Activated CD8-positive, alpha-beta memory T cell treated with anti-CD3 and anti-CD28 coated beads for 4 hours (primary cell): ENCODE data around the gene CAPRIN1.

Source experiments
- DNase-seq, 2 donors: peaks; one replicate each; pipeline ENCODE4 v3.0.0-alpha.2; 2020; ENCODE audit warnings: low read depth in 2 of 2

The CAPRIN1 gene, protein sequence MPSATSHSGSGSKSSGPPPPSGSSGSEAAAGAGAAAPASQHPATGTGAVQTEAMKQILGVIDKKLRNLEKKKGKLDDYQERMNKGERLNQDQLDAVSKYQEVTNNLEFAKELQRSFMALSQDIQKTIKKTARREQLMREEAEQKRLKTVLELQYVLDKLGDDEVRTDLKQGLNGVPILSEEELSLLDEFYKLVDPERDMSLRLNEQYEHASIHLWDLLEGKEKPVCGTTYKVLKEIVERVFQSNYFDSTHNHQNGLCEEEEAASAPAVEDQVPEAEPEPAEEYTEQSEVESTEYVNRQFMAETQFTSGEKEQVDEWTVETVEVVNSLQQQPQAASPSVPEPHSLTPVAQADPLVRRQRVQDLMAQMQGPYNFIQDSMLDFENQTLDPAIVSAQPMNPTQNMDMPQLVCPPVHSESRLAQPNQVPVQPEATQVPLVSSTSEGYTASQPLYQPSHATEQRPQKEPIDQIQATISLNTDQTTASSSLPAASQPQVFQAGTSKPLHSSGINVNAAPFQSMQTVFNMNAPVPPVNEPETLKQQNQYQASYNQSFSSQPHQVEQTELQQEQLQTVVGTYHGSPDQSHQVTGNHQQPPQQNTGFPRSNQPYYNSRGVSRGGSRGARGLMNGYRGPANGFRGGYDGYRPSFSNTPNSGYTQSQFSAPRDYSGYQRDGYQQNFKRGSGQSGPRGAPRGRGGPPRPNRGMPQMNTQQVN

GRCh38 chr11:34051349-34052035 is at the start of gene CAPRIN1:
Gene CAPRIN1, plus strand, starts transcription at chr11:34051731. Its CDS starts 690 bp downstream, at chr11:34052421.
- DNase-seq = peak; percentile 56 to 68

GRCh38 chr11:34002420-34002819 is 49.1 kb upstream of the CAPRIN1 start:
- DNase-seq = no peak

- no peak for DNase-seq
Observed at GRCh38 chr11:34004236-34004635, 47.3 kb upstream of the CAPRIN1 start.

- DNase-seq = no peak
Observed at GRCh38 chr11:34006876-34007275, 44.7 kb upstream of the CAPRIN1 start.

DNA sequence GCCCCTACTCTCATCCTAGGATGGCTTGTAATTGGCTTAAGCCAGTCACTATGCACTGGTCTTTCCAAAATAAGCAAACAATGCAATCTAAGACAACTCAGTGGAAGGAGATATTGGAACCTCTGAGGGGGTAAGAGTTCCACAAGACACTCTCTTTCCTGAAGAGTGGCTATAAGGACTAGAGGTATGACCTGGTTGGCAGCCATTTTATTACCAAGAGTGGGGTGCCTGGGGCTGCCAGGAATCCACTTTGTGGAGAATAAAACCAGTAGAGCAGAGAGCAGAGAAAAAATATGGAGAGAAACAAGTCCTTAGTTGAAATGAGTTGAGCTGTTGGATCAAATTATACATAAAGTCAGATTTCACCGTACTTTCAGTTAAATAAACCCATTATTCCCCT is 38.8 kb upstream of the CAPRIN1 start:
- DNase-seq = no peak

DNA sequence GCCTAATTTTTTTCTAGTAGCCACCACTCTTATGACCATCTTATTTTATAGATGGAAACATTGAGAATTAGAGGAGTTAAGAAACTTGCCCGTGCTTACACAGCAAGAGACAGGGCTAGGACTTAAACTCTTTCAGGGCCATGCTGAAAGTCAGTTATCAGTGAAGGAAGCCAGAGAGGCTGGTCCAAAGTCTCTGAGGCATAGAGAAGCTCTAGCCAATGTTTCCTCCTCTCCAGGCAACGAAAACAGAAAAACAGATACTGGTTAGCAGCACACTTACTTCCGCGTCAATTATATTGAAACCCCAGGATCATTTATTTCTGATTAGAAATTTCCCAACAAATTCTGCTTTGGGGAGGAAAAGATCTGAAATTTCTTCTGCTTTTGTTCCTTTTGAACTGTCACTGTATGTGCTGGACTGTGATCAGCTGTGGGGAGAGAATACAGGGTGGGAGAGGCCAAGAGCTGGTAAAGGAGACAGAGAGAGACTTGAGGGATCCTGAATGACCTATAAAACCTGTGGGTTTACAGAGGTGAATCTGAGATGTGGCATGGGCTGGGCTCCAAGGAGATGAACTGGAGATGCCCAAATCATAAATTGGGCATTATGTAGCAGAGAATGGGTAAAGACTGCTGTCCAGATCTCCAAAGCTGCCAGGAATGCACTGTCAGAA is 37.5 kb upstream of the CAPRIN1 start:
- DNase-seq = no peak

- DNase-seq = no peak
Observed at GRCh38 chr11:34021977-34022735, 29.4 kb upstream of the CAPRIN1 start.

DNA sequence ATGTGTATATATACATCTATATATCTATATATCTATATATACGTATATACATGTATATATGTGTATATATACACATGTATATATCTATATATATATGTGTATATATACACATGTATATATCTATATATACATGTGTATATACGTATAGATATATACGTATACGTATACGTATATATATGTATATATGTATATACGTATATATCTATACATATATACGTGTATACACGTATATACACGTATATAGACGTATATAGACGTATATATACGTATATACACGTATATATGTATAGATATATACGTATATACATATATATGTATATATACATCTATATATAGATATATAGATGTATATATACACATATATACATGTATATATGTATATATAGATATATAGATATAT is 25.1 kb upstream of the CAPRIN1 start:
- no peak for DNase-seq

- DNase-seq = no peak
Observed at GRCh38 chr11:34027516-34028408, 23.8 kb upstream of the CAPRIN1 start.

GRCh38 chr11:34028425-34028824 is 23.1 kb upstream of the CAPRIN1 start:
- no peak for DNase-seq

DNA sequence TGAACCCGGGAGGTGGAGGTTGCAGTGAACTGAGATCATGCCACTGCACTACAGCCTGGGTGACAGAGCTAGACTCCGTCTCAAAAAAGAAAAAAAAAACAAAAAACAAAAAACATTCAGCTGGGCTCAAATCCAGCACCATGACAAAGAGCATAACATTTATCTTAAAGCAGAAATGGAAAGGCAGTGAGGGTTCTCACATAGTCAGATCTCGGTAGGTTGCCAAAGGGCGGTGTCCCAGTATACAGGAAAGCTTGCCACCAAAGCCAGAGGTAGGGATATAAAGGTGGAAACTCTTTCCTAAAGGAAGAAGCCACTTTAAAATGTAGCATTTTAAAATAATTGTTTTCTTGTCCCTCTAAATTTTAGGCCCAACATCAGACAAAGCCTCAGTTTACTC is 22.4 kb upstream of the CAPRIN1 start:
- DNase-seq = no peak

DNA sequence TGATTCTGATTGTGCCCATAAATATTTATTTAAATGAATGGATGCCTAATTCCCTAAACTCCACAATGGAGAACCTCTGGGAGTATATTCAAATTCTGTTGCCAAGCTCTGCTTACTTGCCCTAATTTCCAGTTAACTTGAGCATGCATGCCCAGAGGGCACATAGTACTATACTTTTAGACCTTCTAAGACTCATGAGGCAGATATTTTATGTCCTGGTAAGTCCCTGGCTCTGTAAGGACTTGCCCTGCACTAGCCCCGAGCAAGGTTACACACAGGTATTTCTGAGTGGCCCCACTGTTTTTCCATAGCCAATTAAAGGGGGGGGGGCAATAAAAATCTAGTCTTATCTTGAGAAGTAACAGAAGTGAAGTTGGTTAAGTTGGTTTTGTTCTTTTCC is 21.1 kb upstream of the CAPRIN1 start:
- DNase-seq = no peak

DNA sequence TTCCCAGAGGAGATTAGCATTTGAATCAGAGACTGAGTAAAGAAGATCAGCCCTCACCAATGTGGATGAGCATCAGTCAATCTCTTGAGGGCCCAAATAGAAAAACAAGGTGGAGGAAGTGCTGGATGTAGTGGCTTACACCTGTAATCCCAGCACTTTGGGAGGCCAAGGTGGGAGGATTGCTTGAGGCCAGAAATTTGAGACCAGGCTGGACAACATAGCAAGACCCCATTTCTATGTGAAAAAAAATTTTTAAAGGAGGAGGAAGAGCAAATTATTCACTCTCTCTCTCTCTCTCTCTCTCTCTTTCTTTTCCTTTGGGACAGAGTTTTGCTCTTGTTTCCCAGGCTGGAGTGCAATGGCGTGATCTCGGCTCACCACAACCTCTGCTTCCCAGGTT is 18.1 kb upstream of the CAPRIN1 start:
- no peak for DNase-seq

- DNase-seq = no peak
Observed at GRCh38 chr11:34034053-34034452, 17.5 kb upstream of the CAPRIN1 start.

DNA sequence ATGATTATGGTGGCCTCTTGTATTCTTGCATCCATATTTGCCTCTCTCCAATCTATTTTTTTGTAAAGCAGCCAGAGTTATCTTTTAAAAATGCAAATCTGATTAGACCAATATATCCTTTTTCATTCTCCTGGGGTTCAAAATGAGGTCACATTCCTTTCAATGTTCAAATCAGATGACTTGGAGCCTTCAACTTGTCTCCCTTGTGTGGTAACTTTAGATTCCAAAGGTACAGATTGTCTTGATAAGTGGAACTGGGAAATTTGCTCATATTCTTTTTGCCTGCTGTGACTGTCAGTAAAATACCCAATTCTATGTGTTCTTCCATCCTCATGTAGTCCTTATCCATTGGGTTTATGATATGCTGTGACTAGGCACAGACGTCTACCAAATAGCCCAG is 15.1 kb upstream of the CAPRIN1 start:
- DNase-seq = no peak

DNA sequence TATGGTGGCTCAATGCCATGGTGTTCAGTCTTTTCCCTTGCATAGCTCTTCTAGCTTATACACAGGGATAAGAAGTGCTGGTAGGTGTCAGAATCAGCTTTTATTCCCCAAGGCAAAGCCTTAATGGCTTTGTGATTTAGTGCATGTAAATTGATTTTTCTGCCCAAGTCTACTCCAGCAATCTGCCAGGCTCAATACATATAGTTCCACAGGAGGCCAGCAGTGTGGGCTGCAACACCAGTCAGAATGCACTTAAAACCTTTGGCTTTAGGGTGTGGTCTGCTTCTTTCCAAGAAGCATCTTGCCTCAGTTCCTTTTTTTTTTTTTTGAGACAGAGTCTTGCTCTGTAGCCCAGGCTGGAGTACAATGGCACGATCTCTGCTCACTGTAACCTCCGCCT is 14.5 kb upstream of the CAPRIN1 start:
- no peak for DNase-seq

DNA sequence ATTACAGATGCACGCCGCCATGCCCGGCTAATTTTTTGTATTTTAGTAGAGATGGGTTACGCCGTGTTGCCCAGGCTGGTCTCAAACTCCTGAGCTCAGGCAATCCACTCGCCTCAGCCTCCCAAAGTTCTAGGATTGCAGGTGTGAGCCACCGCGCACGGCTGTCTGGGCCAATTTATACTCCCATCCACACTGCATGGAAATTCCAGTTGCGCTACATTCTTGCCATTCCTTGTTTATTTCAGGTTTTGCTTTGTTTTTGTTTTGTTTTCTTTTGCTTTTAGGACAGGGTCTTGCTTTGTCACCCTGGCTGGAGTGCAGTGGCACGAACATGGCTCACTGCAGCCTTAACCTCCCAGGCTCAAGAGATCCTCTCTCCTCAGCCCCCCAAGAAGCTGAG is 11.0 kb upstream of the CAPRIN1 start:
- no peak for DNase-seq

DNA sequence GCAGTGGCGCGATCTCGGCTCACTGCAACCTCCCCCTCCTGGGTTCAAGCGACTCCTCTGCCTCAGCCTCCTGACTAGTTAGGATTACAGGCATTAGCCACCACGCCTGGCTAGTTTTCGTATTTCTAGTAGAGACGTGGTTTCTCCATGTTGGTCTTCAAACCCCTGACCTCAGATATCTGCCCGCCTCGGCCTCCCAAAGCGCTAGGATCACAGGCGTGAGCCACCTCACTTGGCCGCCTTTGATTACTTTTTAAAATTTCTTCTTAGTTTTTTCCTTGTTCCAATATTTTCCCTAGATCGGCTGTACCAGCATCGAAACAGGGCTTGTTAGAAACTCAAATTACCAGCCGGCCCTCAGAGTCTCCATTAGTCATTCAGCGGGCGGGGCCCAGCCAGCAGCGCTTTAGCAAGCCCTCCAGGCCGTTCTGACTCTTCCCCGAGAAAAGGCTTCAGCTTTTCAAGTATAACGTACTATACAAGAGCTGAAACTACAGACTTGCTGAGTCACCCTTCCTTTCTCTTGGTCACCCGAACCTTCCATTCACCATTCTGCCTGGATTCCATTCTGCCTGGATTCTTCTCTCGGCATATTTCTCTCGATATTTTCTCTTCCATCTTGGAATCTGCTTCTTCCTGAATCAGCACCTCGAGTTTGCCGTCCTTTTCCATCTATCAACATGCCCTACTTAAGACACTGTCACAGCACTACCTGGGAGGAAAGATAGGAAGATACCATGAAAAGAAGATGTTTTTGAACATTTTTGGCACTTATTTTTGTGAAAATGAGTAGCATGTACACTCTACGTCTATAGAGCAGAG is 6.7 kb upstream of the CAPRIN1 start:
- no peak for DNase-seq

DNA sequence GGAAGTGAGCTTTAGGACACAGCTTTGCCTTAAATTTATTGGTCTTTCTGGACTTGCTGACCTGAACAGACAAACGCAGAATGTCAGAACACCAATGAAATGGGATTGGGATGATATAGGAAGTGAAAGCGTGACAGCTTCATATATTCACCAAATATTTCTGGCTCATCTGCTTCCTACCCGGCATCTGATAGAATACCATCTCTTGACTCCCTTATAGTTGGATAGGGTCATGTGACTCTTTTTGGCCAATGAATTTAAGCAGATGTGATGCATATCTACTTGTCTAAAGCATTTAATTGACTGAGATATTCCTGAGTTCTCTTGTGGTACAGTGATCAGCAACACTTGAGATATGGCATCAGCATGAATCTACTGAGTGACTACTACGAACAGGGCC is 2.5 kb upstream of the CAPRIN1 start:
- no peak for DNase-seq
